Liver (tissue), 9 donors: ENCODE measurements around the gene SLC12A7. TPM values are rescaled to one million over a fixed set of nuclear protein-coding genes. Genes with fewer than 3 reads are reported as not detected.
A peak's percentile ranks its signal among the peaks of the same experiment; 100 is the strongest.

Source experiments
- DNase-seq: peaks from one replicate; pipeline ENCODE4 v3.0.0-alpha.2; 2017; ENCODE audit warnings: low spot score
- H3K27ac ChIP-seq, 2 donors: one replicate each; pipeline ENCODE4 v1.7.0; 2013; ENCODE audit warnings: inconsistent platforms in 2 of 2, low read length in 2 of 2, control low read depth in 1 of 2, low read depth in 1 of 2, mild to moderate bottlenecking in 1 of 2
- H3K27me3 ChIP-seq, 4 donors: one replicate each; pipeline versions ENCODE4 v1.6.1 to v1.7.0; 2013; ENCODE audit warnings: low read length in 3 of 4, inconsistent platforms in 1 of 4, mild to moderate bottlenecking in 1 of 4, moderate library complexity in 1 of 4; ENCODE audit not compliant: control insufficient read depth in 4 of 4, insufficient read depth in 4 of 4
- H3K36me3 ChIP-seq, 4 donors: one replicate each; pipeline versions ENCODE4 v1.6.1 to v1.7.0; 2013; ENCODE audit warnings: low read length in 3 of 4, mild to moderate bottlenecking in 3 of 4, low read depth in 1 of 4, moderate library complexity in 1 of 4; ENCODE audit not compliant: control insufficient read depth in 4 of 4, insufficient read depth in 3 of 4
- H3K4me1 ChIP-seq, 4 donors: one replicate each; pipeline versions ENCODE4 v1.6.1 to v1.7.0; 2013; ENCODE audit warnings: low read length in 3 of 4, mild to moderate bottlenecking in 3 of 4, moderate library complexity in 1 of 4; ENCODE audit not compliant: control insufficient read depth in 4 of 4, insufficient read depth in 4 of 4
- H3K4me3 ChIP-seq, 3 donors: one replicate each; pipeline versions ENCODE4 v1.6.1 to v1.7.0; 2013; ENCODE audit warnings: low read length in 3 of 3, control low read depth in 1 of 3, low read depth in 1 of 3, mild to moderate bottlenecking in 1 of 3
- H3K9ac ChIP-seq, 2 donors: one replicate each; pipeline ENCODE4 v1.7.0; 2013; ENCODE audit warnings: low read length in 2 of 2, mild to moderate bottlenecking in 2 of 2, moderate library complexity in 2 of 2, control low read depth in 1 of 2, low read depth in 1 of 2
- H3K9me3 ChIP-seq, 4 donors: one replicate each; pipeline versions ENCODE4 v1.6.1 to v1.7.0; 2013; ENCODE audit warnings: low read length in 3 of 4; ENCODE audit not compliant: control insufficient read depth in 4 of 4
- EGR1 ChIP-seq, 2 donors: IDR thresholded peaks; 2 replicates each; pipeline ENCODE4 v1.6.1; 2016 to 2018; ENCODE audit warnings: antibody characterized with exemption in 2 of 2, low read depth in 2 of 2
- FOXA1 ChIP-seq: IDR thresholded peaks from 2 replicates; pipeline ENCODE4 v1.6.1; 2016; ENCODE audit warnings: antibody characterized with exemption
- FOXA2 ChIP-seq: IDR thresholded peaks from 2 replicates; pipeline ENCODE4 v1.6.1; 2016; ENCODE audit warnings: antibody characterized with exemption
- GABPA ChIP-seq, 2 donors: IDR thresholded peaks in 1 of 2; conservative IDR thresholded peaks in 1 of 2; 2 replicates each; pipeline ENCODE4 v1.6.1; 2016; ENCODE audit warnings: antibody characterized with exemption in 2 of 2, mild to moderate bottlenecking in 1 of 2, moderate library complexity in 1 of 2
- HNF4A ChIP-seq, 2 donors: conservative IDR thresholded peaks; 2 replicates each; pipeline ENCODE4 v1.6.1; 2016; ENCODE audit warnings: antibody characterized with exemption in 2 of 2, mild to moderate bottlenecking in 2 of 2
- HNF4G ChIP-seq: IDR thresholded peaks from 2 replicates; pipeline ENCODE4 v1.6.1; 2016; ENCODE audit warnings: antibody characterized with exemption
- JUND ChIP-seq, 2 donors: IDR thresholded peaks; 2 replicates each; pipeline ENCODE4 v1.6.1; 2016; ENCODE audit warnings: antibody characterized with exemption in 2 of 2
- NR2F2 ChIP-seq: IDR thresholded peaks from 2 replicates; pipeline ENCODE4 v1.6.1; 2016; ENCODE audit warnings: antibody characterized with exemption
- RAD21 ChIP-seq, 2 donors: IDR thresholded peaks; 2 replicates each; pipeline ENCODE4 v1.6.1; 2016; ENCODE audit warnings: antibody characterized with exemption in 2 of 2, mild to moderate bottlenecking in 2 of 2
- RXRA ChIP-seq, 2 donors: IDR thresholded peaks; 2 replicates each; pipeline ENCODE4 v1.6.1; 2017 to 2018; ENCODE audit warnings: antibody characterized with exemption in 2 of 2, mild to moderate bottlenecking in 1 of 2
- SP1 ChIP-seq: IDR thresholded peaks from 2 replicates; pipeline ENCODE4 v1.6.1; 2018; ENCODE audit warnings: antibody characterized with exemption, mild to moderate bottlenecking
- TAF1 ChIP-seq: conservative IDR thresholded peaks from 2 replicates; pipeline ENCODE4 v1.6.1; 2016; ENCODE audit warnings: antibody characterized with exemption, mild to moderate bottlenecking
- YY1 ChIP-seq: IDR thresholded peaks from 2 replicates; pipeline ENCODE4 v1.6.1; 2016; ENCODE audit warnings: antibody characterized with exemption, mild to moderate bottlenecking
- WGBS: extraction: QIAGEN DNeasy Blood & Tissue Kit; methylation state at CpG from one replicate; pipeline ENCODE4 v1.1.7; 2013; 5-methylcytosine and 5-hydroxymethylcytosine counted together
- polyA plus RNA-seq, 2 donors: library from polyadenylated mRNA; stranded (reverse) in 1 of 2; unstranded in 1 of 2; fragments of 200-250 nt in 1 of 2; fragments of >200 nt in 1 of 2; fragmentation: Nextera tagmentation in 1 of 2; extraction: Ambion mirVana in 1 of 2; gene quantifications; one replicate each; pipeline versions ENCODE4 v1.2.1 to v1.2.3, GENCODE V29; 2013 to 2015
- total RNA-seq, 2 donors: library from RNA; depleted of rRNA; stranded (reverse); fragments of >200 nt; gene quantifications; one replicate each; pipeline ENCODE4 v1.2.3, GENCODE V29; 2014
- TF ChIP-seq, protein P1 (sequence below): IDR thresholded peaks from 2 replicates; pipeline ENCODE4 v1.6.1; 2016; ENCODE audit warnings: antibody characterized with exemption, mild to moderate bottlenecking
- TF ChIP-seq, protein P2 (sequence below): IDR thresholded peaks from 2 replicates; pipeline ENCODE4 v1.6.1; 2016; ENCODE audit warnings: antibody characterized with exemption
- TF ChIP-seq, protein P3 (sequence below): IDR thresholded peaks from 2 replicates; pipeline ENCODE4 v1.6.1; 2016; ENCODE audit warnings: antibody characterized with exemption
- TF ChIP-seq, protein P4 (sequence below): IDR thresholded peaks from 2 replicates; pipeline ENCODE4 v1.6.1; 2016; ENCODE audit warnings: antibody characterized with exemption
- TF ChIP-seq, protein P5 (sequence below): fragments of 150-350 bp; IDR thresholded peaks from 2 replicates; pipeline ENCODE4 v1.5.1; 2017; ENCODE audit warnings: improper control_type of control experiment, low read depth, low read length; ENCODE audit not compliant: missing input control
- donor health status: healthy.
- donor health status: healthy.
- donor health status: healthy.
- donor health status: healthy.
- donor health status: healthy.

SLC12A7 gene
- total and polyA plus RNA-seq, 4 donors: 12.3 to 64.2 (median 28.9) TPM

DNA sequence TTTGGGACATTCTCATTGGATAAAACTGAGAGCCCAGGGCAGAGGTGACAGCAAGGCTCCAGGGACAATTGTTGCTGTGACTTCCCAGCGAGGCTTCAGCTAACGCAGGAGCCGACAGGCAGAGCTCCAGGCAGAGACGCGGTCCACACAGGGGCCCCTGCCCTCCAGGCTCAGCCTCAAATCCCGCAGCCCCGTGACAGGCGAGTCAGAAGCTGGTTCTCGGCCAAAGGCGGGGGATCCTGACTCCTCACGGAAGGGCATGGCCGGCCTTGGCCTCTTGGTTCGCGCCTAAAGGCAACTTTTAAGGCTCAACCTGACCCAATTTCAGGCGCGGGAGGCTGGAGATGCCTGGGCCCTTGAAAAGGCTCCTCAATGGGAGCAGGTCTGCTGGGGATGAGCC is 21.3 kb downstream of the SLC12A7 start:
- 57% methylated on average over 16 of the region's 16 CpGs for WGBS
- H3K36me3 ChIP-seq: peaks cover 23 to 47% (median 29%) of the 10 kb centered on the region in 4 donors
- H3K27ac ChIP-seq: peak overlapping the region; percentile 33 to 67
- no peaks in the 10 kb centered on the region for H3K27me3 ChIP-seq
- H3K9me3 ChIP-seq: no peaks in the 10 kb centered on the region
- H3K4me1 ChIP-seq: peaks cover 16 to 42% (median 30%) of the 10 kb centered on the region in 4 donors
- TF ChIP-seq RAD21 (IDR thresholded peaks at IDR 0.05): no peak
- TF ChIP-seq FOXA1: no peak
- TF ChIP-seq YY1: no peak
- TF ChIP-seq RXRA (IDR thresholded peaks at IDR 0.05): peak in 1 of 2 donors; percentile 11
- DNase-seq: no peak
- H3K9ac ChIP-seq: no peak overlapping the region
- H3K4me3 ChIP-seq: no peak overlapping the region

DNA sequence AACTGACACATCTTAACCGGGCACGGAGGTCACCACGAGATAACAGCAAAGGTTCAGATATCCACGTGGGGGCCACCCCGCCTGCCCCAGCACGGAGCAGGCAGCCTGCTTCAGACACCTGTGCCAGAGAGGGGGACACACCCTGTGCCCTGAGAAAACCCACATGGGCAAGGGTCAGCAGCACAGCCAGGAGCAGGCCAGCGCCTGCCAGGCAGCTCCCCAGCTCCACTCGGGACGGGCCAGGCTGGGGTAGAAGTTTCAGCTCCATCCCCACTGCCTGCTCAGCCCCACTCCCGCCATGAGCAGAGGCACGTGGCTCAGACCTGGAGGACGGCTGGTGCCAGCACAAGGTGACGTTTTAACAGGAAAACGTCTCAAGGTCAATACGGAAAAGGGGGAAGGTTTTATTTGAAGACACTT is 22.2 kb downstream of the SLC12A7 start:
- Histone ChIP-seq H3K36me3 (peaks cover 30 to 54% (median 31%) of the 10 kb centered on the region in 4 donors), H3K9me3 (no peaks in the 10 kb centered on the region), H3K9ac (no peak overlapping the region), H3K4me1 (peaks cover 16 to 42% (median 30%) of the 10 kb centered on the region in 4 donors), H3K27ac (peak overlapping the region; percentile 33 to 67), H3K4me3 (no peak overlapping the region), H3K27me3 (no peaks in the 10 kb centered on the region)
- no peak for DNase-seq
- WGBS: 22% methylated on average over 15 of the region's 15 CpGs
- TF ChIP-seq, protein P1, sequence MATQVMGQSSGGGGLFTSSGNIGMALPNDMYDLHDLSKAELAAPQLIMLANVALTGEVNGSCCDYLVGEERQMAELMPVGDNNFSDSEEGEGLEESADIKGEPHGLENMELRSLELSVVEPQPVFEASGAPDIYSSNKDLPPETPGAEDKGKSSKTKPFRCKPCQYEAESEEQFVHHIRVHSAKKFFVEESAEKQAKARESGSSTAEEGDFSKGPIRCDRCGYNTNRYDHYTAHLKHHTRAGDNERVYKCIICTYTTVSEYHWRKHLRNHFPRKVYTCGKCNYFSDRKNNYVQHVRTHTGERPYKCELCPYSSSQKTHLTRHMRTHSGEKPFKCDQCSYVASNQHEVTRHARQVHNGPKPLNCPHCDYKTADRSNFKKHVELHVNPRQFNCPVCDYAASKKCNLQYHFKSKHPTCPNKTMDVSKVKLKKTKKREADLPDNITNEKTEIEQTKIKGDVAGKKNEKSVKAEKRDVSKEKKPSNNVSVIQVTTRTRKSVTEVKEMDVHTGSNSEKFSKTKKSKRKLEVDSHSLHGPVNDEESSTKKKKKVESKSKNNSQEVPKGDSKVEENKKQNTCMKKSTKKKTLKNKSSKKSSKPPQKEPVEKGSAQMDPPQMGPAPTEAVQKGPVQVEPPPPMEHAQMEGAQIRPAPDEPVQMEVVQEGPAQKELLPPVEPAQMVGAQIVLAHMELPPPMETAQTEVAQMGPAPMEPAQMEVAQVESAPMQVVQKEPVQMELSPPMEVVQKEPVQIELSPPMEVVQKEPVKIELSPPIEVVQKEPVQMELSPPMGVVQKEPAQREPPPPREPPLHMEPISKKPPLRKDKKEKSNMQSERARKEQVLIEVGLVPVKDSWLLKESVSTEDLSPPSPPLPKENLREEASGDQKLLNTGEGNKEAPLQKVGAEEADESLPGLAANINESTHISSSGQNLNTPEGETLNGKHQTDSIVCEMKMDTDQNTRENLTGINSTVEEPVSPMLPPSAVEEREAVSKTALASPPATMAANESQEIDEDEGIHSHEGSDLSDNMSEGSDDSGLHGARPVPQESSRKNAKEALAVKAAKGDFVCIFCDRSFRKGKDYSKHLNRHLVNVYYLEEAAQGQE: no peak
- TF ChIP-seq RAD21 (IDR thresholded peaks at IDR 0.05): peak in 1 of 2 donors; percentile 50
- TF ChIP-seq GABPA (IDR thresholded peaks at IDR 0.05 in 1 of 2, conservative IDR thresholded peaks at IDR 0.05 in 1 of 2): peak in 1 of 2 donors; percentile 55
- TF ChIP-seq, protein P2, sequence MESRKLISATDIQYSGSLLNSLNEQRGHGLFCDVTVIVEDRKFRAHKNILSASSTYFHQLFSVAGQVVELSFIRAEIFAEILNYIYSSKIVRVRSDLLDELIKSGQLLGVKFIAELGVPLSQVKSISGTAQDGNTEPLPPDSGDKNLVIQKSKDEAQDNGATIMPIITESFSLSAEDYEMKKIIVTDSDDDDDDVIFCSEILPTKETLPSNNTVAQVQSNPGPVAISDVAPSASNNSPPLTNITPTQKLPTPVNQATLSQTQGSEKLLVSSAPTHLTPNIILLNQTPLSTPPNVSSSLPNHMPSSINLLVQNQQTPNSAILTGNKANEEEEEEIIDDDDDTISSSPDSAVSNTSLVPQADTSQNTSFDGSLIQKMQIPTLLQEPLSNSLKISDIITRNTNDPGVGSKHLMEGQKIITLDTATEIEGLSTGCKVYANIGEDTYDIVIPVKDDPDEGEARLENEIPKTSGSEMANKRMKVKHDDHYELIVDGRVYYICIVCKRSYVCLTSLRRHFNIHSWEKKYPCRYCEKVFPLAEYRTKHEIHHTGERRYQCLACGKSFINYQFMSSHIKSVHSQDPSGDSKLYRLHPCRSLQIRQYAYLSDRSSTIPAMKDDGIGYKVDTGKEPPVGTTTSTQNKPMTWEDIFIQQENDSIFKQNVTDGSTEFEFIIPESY: no peak
- TF ChIP-seq RXRA (IDR thresholded peaks at IDR 0.05): peak; percentile 59 to 86
- peak; percentile 26 for TF ChIP-seq NR2F2
- TF ChIP-seq, protein P3, sequence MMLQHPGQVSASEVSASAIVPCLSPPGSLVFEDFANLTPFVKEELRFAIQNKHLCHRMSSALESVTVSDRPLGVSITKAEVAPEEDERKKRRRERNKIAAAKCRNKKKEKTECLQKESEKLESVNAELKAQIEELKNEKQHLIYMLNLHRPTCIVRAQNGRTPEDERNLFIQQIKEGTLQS: no peak
- TF ChIP-seq YY1: no peak
- no peak for TF ChIP-seq FOXA2
- TF ChIP-seq, protein P4, sequence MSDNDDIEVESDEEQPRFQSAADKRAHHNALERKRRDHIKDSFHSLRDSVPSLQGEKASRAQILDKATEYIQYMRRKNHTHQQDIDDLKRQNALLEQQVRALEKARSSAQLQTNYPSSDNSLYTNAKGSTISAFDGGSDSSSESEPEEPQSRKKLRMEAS: no peak
- no peak for TF ChIP-seq EGR1 (IDR thresholded peaks at IDR 0.05; ENCODE audit: low read depth in 2 of 2)
- no peak for TF ChIP-seq JUND (IDR thresholded peaks at IDR 0.05)
- peak; percentile 53 for TF ChIP-seq SP1
- no peak for TF ChIP-seq HNF4G
- TF ChIP-seq, protein P5, sequence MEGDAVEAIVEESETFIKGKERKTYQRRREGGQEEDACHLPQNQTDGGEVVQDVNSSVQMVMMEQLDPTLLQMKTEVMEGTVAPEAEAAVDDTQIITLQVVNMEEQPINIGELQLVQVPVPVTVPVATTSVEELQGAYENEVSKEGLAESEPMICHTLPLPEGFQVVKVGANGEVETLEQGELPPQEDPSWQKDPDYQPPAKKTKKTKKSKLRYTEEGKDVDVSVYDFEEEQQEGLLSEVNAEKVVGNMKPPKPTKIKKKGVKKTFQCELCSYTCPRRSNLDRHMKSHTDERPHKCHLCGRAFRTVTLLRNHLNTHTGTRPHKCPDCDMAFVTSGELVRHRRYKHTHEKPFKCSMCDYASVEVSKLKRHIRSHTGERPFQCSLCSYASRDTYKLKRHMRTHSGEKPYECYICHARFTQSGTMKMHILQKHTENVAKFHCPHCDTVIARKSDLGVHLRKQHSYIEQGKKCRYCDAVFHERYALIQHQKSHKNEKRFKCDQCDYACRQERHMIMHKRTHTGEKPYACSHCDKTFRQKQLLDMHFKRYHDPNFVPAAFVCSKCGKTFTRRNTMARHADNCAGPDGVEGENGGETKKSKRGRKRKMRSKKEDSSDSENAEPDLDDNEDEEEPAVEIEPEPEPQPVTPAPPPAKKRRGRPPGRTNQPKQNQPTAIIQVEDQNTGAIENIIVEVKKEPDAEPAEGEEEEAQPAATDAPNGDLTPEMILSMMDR: no peak
- no peak for TF ChIP-seq TAF1
- no peak for TF ChIP-seq FOXA1
- TF ChIP-seq HNF4A (conservative IDR thresholded peaks at IDR 0.05): peak; percentile 56 to 57
